PC-3 (cell line): Measurements from ENCODE around the gene APOE. TPM values are rescaled to one million over a fixed set of nuclear protein-coding genes. Genes with fewer than 3 reads are reported as not detected.

Experiments used
- ATAC-seq: fragments of 200-7000 bp; cut with Tn5 transposase; 2 replicates; pipeline ENCODE4 v1.9.1; 2020; ENCODE audit warnings: mild to moderate bottlenecking, moderate library complexity
- BruUV-seq: library from RNA; stranded (reverse); fragments of 400-500 nt; replicated peaks from 2 replicates; lab custom pipeline; 2021; lab: Mats Ljungman, UMichigan
- CTCF ChIA-PET: fragments of 300-600 bp; sonication (Branson Sonifier 250); formaldehyde crosslinking; loops from one replicate; lab custom pipeline; 2022; ENCODE audit warnings: antibody characterized with exemption; lab: Charles Lee
- POLR2A ChIA-PET: fragments of 300-600 bp; sonication (Branson Sonifier 250); formaldehyde crosslinking; loops from one replicate; lab custom pipeline; 2022; ENCODE audit warnings: antibody characterized with exemption; ENCODE audit not compliant: unreplicated experiment; lab: Charles Lee
- DNase-seq: peaks from one replicate; pipeline ENCODE4 v3.0.0-alpha.2; 2015
- H2AFZ ChIP-seq: fragments of 300-600 bp; sonication (generic); 2 replicates; pipeline ENCODE4 v1.6.0; 2016; ENCODE audit warnings: antibody characterized with exemption, low read length
- H3F3A ChIP-seq: fragments of 300-600 bp; sonication (generic); one replicate; pipeline ENCODE4 v1.6.0; 2017; ENCODE audit warnings: antibody characterized with exemption, low read length, control low read depth, mild to moderate bottlenecking; ENCODE audit not compliant: unreplicated experiment
- H3K27ac ChIP-seq: fragments of 300-600 bp; sonication (generic); 2 replicates; pipeline ENCODE4 v1.5.1; 2016; ENCODE audit warnings: mild to moderate bottlenecking, low read length
- H3K27me3 ChIP-seq: fragments of 300-600 bp; sonication (generic); 2 replicates; pipeline ENCODE4 v1.6.1; 2016; ENCODE audit warnings: low read length, mixed read lengths
- H3K36me3 ChIP-seq: fragments of 300-600 bp; sonication (generic); 2 replicates; pipeline ENCODE4 v1.6.1; 2016; ENCODE audit warnings: low read depth, mixed run types, low read length, mixed read lengths
- H3K4me1 ChIP-seq: fragments of 300-600 bp; sonication (generic); 2 replicates; pipeline ENCODE4 v1.5.1; 2016; ENCODE audit warnings: low read length; ENCODE audit not compliant: insufficient read depth
- H3K4me2 ChIP-seq: fragments of 300-600 bp; sonication (generic); 2 replicates; pipeline ENCODE4 v1.6.0; 2016; ENCODE audit warnings: low read length
- H3K4me3 ChIP-seq: fragments of 300-600 bp; sonication (generic); 2 replicates; pipeline ENCODE4 v1.5.1; 2016; ENCODE audit warnings: mild to moderate bottlenecking, low read length, mixed read lengths
- H3K79me2 ChIP-seq: fragments of 300-600 bp; sonication (generic); 2 replicates; pipeline ENCODE4 v1.6.1; 2017; ENCODE audit warnings: low read length, mixed read lengths
- H3K9ac ChIP-seq: fragments of 300-600 bp; sonication (generic); 2 replicates; pipeline ENCODE4 v1.6.0; 2016; ENCODE audit warnings: mild to moderate bottlenecking, low read length
- H3K9me2 ChIP-seq: fragments of 300-600 bp; sonication (generic); replicated peaks from 2 replicates; pipeline ENCODE4 v1.6.1; 2016; ENCODE audit warnings: mixed run types, low read length, mixed read lengths
- H3K9me3 ChIP-seq: fragments of 300-600 bp; sonication (generic); 2 replicates; pipeline ENCODE4 v1.6.1; 2016; ENCODE audit warnings: low read length, mixed read lengths
- H4K20me1 ChIP-seq: fragments of 300-600 bp; sonication (generic); 2 replicates; pipeline ENCODE4 v1.6.1; 2016; ENCODE audit warnings: low read length, mixed read lengths
- CTCF ChIP-seq: fragments of 300-600 bp; sonication (generic); conservative IDR thresholded peaks from 2 replicates; pipeline ENCODE4 v1.5.1; 2017; ENCODE audit warnings: antibody characterized with exemption, low read depth, mild to moderate bottlenecking, low read length
- EZH2 ChIP-seq: fragments of 300-600 bp; sonication (generic); IDR thresholded peaks from one replicate; pipeline ENCODE4 v1.6.1; 2017; ENCODE audit warnings: antibody characterized with exemption, mild to moderate bottlenecking, low read length; ENCODE audit not compliant: unreplicated experiment
- EZH2phosphoT487 ChIP-seq: fragments of 300-600 bp; sonication (generic); IDR thresholded peaks from 2 replicates; pipeline ENCODE4 v1.6.1; 2018; ENCODE audit warnings: mild to moderate bottlenecking, antibody characterized with exemption, low read length, borderline replicate concordance
- intact Hi-C: fragments of 100-400 bp; cut with micrococcal nuclease; formaldehyde crosslinking; loops from 2 replicates; pipeline ENCODE4 v1.9.0; 2023
- total RNA-seq: library from RNA; depleted of rRNA; stranded (reverse); fragments of >200 nt; gene quantifications from 2 replicates; pipeline ENCODE4 v1.2.3, GENCODE V29; 2014

The APOE gene
- total RNA-seq, 1 experiment from 2014 or later: 3.6 TPM

GRCh38 chr19:44939668-44940067 lies 34.1 kb downstream of the APOE start:
- Histone ChIP-seq H3F3A (no peaks in the 10 kb centered on the region), H3K4me3 (no peak overlapping the region), H3K9me2 (no peaks in the 10 kb centered on the region), H3K9ac (no peak overlapping the region), H3K4me2 (no peak overlapping the region), H3K36me3 (no peaks in the 10 kb centered on the region), H2AFZ (no peak overlapping the region), H3K4me1 (no peaks in the 10 kb centered on the region), H3K9me3 (no peaks in the 10 kb centered on the region), H3K27me3 (no peaks in the 10 kb centered on the region), H3K27ac (no peak overlapping the region), H4K20me1 (no peaks in the 10 kb centered on the region), H3K79me2 (no peaks in the 10 kb centered on the region)
- TF ChIP-seq EZH2: no peak
- no peak for TF ChIP-seq EZH2phosphoT487
- CTCF ChIA-PET: no interaction called here
- no peak for ATAC-seq
- no peak for DNase-seq
- POLR2A ChIA-PET: no interaction called here
- no TSS peak for BruUV-seq
- intact Hi-C loops: no loop called here

GRCh38 chr19:44942067-44942571 lies 36.5 kb downstream of the APOE start, which contains the start of gene APOC4:
Gene APOC4, plus strand, starts transcription at chr19:44942237. Its CDS starts 41 bp downstream, at chr19:44942278.
- TF ChIP-seq CTCF: no peak
- TF ChIP-seq EZH2: no peak
- TF ChIP-seq EZH2phosphoT487: no peak
- DNase-seq: no peak
- intact Hi-C loops: no loop called here
- Histone ChIP-seq H3K36me3 (no peaks in the 10 kb centered on the region), H3K27ac (no peak within 1 kb of the TSS), H3K79me2 (no peaks in the 10 kb centered on the region), H3K9me2 (no peaks in the 10 kb centered on the region), H3K27me3 (no peaks in the 10 kb centered on the region), H3K4me2 (no peak within 1 kb of the TSS), H3K4me3 (no peak within 1 kb of the TSS), H4K20me1 (no peaks in the 10 kb centered on the region), H3K9me3 (no peaks in the 10 kb centered on the region), H3F3A (no peaks in the 10 kb centered on the region), H2AFZ (no peak within 1 kb of the TSS), H3K4me1 (no peaks in the 10 kb centered on the region), H3K9ac (no peak within 1 kb of the TSS)
- ChIA-PET POLR2A (no interaction called here), CTCF (no interaction called here)
- no TSS peak for BruUV-seq
- no peak for ATAC-seq

GRCh38 chr19:44943801-44944249 lies 38.2 kb downstream of the APOE start:
- Histone ChIP-seq H4K20me1 (no peaks in the 10 kb centered on the region), H3K36me3 (no peaks in the 10 kb centered on the region), H3K4me1 (no peaks in the 10 kb centered on the region), H3K27ac (no peak overlapping the region), H3K9me3 (no peaks in the 10 kb centered on the region), H3K79me2 (no peaks in the 10 kb centered on the region), H3K9me2 (no peaks in the 10 kb centered on the region), H2AFZ (no peak overlapping the region), H3K27me3 (no peaks in the 10 kb centered on the region), H3F3A (no peaks in the 10 kb centered on the region), H3K4me3 (no peak overlapping the region), H3K4me2 (no peak overlapping the region), H3K9ac (no peak overlapping the region)
- intact Hi-C loops: no loop called here
- CTCF ChIA-PET: no interaction called here
- POLR2A ChIA-PET: no interaction called here
- BruUV-seq: no TSS peak
- TF ChIP-seq EZH2phosphoT487: no peak
- no peak for TF ChIP-seq CTCF
- TF ChIP-seq EZH2: no peak
- ATAC-seq (no peak), DNase-seq (no peak)
